Ascending aorta (tissue), 2 donors: ENCODE results near the gene HOXA10. TPM values are rescaled to one million over a fixed set of nuclear protein-coding genes. Genes with fewer than 3 reads are reported as not detected.

Experiments
- DNase-seq, 2 donors: peaks; one replicate each; pipeline ENCODE4 v3.0.0-alpha.2; 2019; ENCODE audit warnings: low spot score in 2 of 2
- H3K27ac ChIP-seq, 2 donors: fragments of 200-600 bp; sonication (generic); one replicate each; pipeline ENCODE4 v1.5.1; 2016 to 2017; ENCODE audit warnings: mild to moderate bottlenecking in 1 of 2
- H3K27me3 ChIP-seq: fragments of 200-600 bp; sonication (generic); one replicate; pipeline ENCODE4 v1.5.1; 2017
- H3K36me3 ChIP-seq, 2 donors: fragments of 200-600 bp; sonication (generic); one replicate each; pipeline ENCODE4 v1.5.1; 2016
- H3K4me1 ChIP-seq, 2 donors: fragments of 200-600 bp; sonication (generic); one replicate each; pipeline ENCODE4 v1.5.1; 2016 to 2017; ENCODE audit warnings: mild to moderate bottlenecking in 1 of 2
- H3K4me3 ChIP-seq, 2 donors: fragments of 200-600 bp; sonication (generic); one replicate each; pipeline ENCODE4 v1.5.1; 2016 to 2017; ENCODE audit warnings: mild to moderate bottlenecking in 1 of 2
- H3K9me3 ChIP-seq, 2 donors: fragments of 200-600 bp; sonication (generic); one replicate each; pipeline ENCODE4 v1.5.1; 2016
- CTCF ChIP-seq, 3 experiments: fragments of 200-600 bp in 2 of 3; fragments of 450-650 bp in 1 of 3; sonication (generic) in 2 of 3; IDR thresholded peaks; one replicate each; pipeline ENCODE4 v1.5.1; 2016 to 2019; ENCODE audit warnings: antibody characterized with exemption in 3 of 3, mild to moderate bottlenecking in 1 of 3, moderate library complexity in 1 of 3
- intact Hi-C: fragments of 100-400 bp; cut with DNase I; formaldehyde crosslinking; loops from one replicate; pipeline ENCODE4 v1.15.1; 2023
- total RNA-seq: library from RNA; depleted of rRNA; stranded (reverse); fragments of >200 nt; gene quantifications from one replicate; pipeline ENCODE4 v1.1.0, GENCODE V29; 2016

HOXA10 gene
- total RNA-seq, 1 donor from 2014 or later, result not detected

- Histone ChIP-seq H3K36me3 (no peaks in the 10 kb centered on the region), H3K4me3 (peak overlapping the region; percentile 34 to 54), H3K4me1 (peaks cover 11% of the 10 kb centered on the region in 2 donors), H3K9me3 (no peaks in the 10 kb centered on the region), H3K27me3 (peaks cover 66% of the 10 kb centered on the region), H3K27ac (no peak overlapping the region)
- DNase-seq, result peak in 1 of 2 donors; percentile 64
- intact Hi-C loops, result loop anchor here (5.0 to 10.0 kb wide), 4 partner anchors 576 to 1216 kb away; partner anchors contain the start of gene CREB5
- TF ChIP-seq CTCF (IDR thresholded peaks at IDR 0.05), result no peak
Observed at GRCh38 chr7:27198871-27199801, 25.0 kb upstream of the HOXA10 start.

GRCh38 chr7:27198138-27198841 is 24.2 kb upstream of the HOXA10 start:
- H3K27ac ChIP-seq, result no peak overlapping the region
- peak overlapping the region in 1 of 2 donors; percentile 54 for H3K4me3 ChIP-seq
- H3K4me1 ChIP-seq, result peaks cover 11% of the 10 kb centered on the region in 2 donors
- TF ChIP-seq CTCF (IDR thresholded peaks at IDR 0.05), result no peak
- H3K9me3 ChIP-seq, result no peaks in the 10 kb centered on the region
- H3K36me3 ChIP-seq, result no peaks in the 10 kb centered on the region
- DNase-seq, result peak in 1 of 2 donors; percentile 64
- peaks cover 58% of the 10 kb centered on the region for H3K27me3 ChIP-seq
- intact Hi-C loops, result loop anchor here (5.0 to 10.0 kb wide), 4 partner anchors 577 to 1217 kb away; partner anchors contain the start of gene CREB5

GRCh38 chr7:27197137-27198042 is 23.3 kb upstream of the HOXA10 start:
- Histone ChIP-seq H3K4me3 (no peak overlapping the region), H3K36me3 (no peaks in the 10 kb centered on the region), H3K27ac (no peak overlapping the region), H3K9me3 (no peaks in the 10 kb centered on the region), H3K4me1 (peaks cover 11 to 16% of the 10 kb centered on the region in 2 donors), H3K27me3 (peaks cover 60% of the 10 kb centered on the region)
- peak in 1 of 2 donors; percentile 38 for DNase-seq
- intact Hi-C loops, result loop anchor here (5.0 to 10.0 kb wide), 4 partner anchors 577 to 1217 kb away; partner anchors contain the start of gene CREB5
- TF ChIP-seq CTCF (IDR thresholded peaks at IDR 0.05), result no peak

GRCh38 chr7:27196287-27196767 is 22.2 kb upstream of the HOXA10 start:
- peaks cover 60% of the 10 kb centered on the region for H3K27me3 ChIP-seq
- no peak overlapping the region for H3K4me3 ChIP-seq
- intact Hi-C loops, result loop anchor here (5.0 to 10.0 kb wide), 4 partner anchors 578 to 1218 kb away; partner anchors contain the start of gene CREB5
- peak in 1 of 2 donors; percentile 87 for DNase-seq
- H3K4me1 ChIP-seq, result peaks cover 11 to 18% of the 10 kb centered on the region in 2 donors
- TF ChIP-seq CTCF (IDR thresholded peaks at IDR 0.05), result peak; percentile 59 to 80 (median 59)
- H3K9me3 ChIP-seq, result no peaks in the 10 kb centered on the region
- H3K36me3 ChIP-seq, result no peaks in the 10 kb centered on the region
- no peak overlapping the region for H3K27ac ChIP-seq
